Colonic mucosa (tissue), 4 donors: ENCODE measurements around the gene TRAPPC6A. TPM values are rescaled to one million over a fixed set of nuclear protein-coding genes. Genes with fewer than 3 reads are reported as not detected.

Experiments
- DNase-seq: peaks from one replicate; pipeline ENCODE4 v3.0.0-alpha.2; 2020
- H3K27ac ChIP-seq: fragments of 200-600 bp; one replicate; pipeline ENCODE4 v1.8.0; 2021
- H3K27me3 ChIP-seq: fragments of 200-600 bp; one replicate; pipeline ENCODE4 v1.8.0; 2021
- H3K36me3 ChIP-seq: fragments of 200-600 bp; one replicate; pipeline ENCODE4 v1.8.0; 2021
- H3K4me1 ChIP-seq: fragments of 200-600 bp; one replicate; pipeline ENCODE4 v1.8.0; 2021; ENCODE audit warnings: mild to moderate bottlenecking
- H3K4me3 ChIP-seq: fragments of 200-600 bp; one replicate; pipeline ENCODE4 v1.8.0; 2021
- H3K9ac ChIP-seq, 2 donors: one replicate each; pipeline ENCODE4 v1.7.0; 2013; ENCODE audit warnings: control low read depth in 2 of 2, low read depth in 2 of 2, low read length in 2 of 2
- H3K9me3 ChIP-seq: fragments of 200-600 bp; one replicate; pipeline ENCODE4 v1.8.0; 2021
- intact Hi-C: fragments of 100-400 bp; cut with DNase I; formaldehyde crosslinking; loops from one replicate; pipeline ENCODE4 v1.14.1; 2022
- total RNA-seq, 2 donors: library from RNA; stranded (reverse); fragmentation: NEBNext Ultra II Directional in 1 of 2; extraction: Animal tissue kit (Norgen Biotek cat#: 25700) in 1 of 2; gene quantifications; one replicate each; pipeline ENCODE4 v1.2.1, GENCODE V29; 2021
- TF ChIP-seq, protein P1 (sequence below): fragments of 200-600 bp; IDR thresholded peaks from one replicate; pipeline ENCODE4 v1.8.0; 2022; ENCODE audit warnings: antibody characterized with exemption, mild to moderate bottlenecking
- donor health status: healthy.
- donor health status: DM: no; HTN: no; CAD: no.
- donor health status: DM: no; HTN: no; CAD: no.

Gene TRAPPC6A
- total RNA-seq, 2 donors from 2014 or later = 17.2 to 35.2 TPM

DNA sequence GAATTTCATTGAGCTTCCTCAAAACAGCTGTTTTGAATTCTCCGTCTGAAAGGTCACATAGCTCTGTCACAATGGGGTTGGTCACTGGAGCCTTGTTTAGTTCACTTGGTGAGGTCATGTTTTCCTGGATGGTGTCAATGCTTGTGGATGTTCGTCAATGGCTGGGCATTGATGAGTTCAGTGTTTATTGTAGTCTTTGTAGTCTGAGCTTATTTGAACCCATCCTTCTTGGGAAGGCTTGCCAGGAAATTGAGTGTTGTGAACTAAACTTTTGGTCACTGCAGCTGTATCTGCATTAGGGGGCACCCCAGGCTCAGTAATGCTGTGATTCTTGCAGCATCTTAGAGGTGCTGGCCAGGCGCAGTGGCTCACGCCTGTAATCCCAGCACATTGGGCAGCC lies 22.5 kb upstream of the TRAPPC6A start:
- H3K4me3 ChIP-seq = no peak overlapping the region
- no peaks in the 10 kb centered on the region for H3K9me3 ChIP-seq
- no peak for DNase-seq
- no peak overlapping the region for H3K9ac ChIP-seq
- TF ChIP-seq, protein P1, sequence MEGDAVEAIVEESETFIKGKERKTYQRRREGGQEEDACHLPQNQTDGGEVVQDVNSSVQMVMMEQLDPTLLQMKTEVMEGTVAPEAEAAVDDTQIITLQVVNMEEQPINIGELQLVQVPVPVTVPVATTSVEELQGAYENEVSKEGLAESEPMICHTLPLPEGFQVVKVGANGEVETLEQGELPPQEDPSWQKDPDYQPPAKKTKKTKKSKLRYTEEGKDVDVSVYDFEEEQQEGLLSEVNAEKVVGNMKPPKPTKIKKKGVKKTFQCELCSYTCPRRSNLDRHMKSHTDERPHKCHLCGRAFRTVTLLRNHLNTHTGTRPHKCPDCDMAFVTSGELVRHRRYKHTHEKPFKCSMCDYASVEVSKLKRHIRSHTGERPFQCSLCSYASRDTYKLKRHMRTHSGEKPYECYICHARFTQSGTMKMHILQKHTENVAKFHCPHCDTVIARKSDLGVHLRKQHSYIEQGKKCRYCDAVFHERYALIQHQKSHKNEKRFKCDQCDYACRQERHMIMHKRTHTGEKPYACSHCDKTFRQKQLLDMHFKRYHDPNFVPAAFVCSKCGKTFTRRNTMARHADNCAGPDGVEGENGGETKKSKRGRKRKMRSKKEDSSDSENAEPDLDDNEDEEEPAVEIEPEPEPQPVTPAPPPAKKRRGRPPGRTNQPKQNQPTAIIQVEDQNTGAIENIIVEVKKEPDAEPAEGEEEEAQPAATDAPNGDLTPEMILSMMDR = no peak
- H3K27ac ChIP-seq = no peak overlapping the region
- H3K4me1 ChIP-seq = no peaks in the 10 kb centered on the region
- no peaks in the 10 kb centered on the region for H3K27me3 ChIP-seq
- intact Hi-C loops = no loop called here
- H3K36me3 ChIP-seq = no peaks in the 10 kb centered on the region

- Histone ChIP-seq H3K9me3 (no peaks in the 10 kb centered on the region), H3K27me3 (no peaks in the 10 kb centered on the region), H3K4me3 (no peak overlapping the region), H3K36me3 (no peaks in the 10 kb centered on the region), H3K27ac (no peak overlapping the region), H3K4me1 (no peaks in the 10 kb centered on the region), H3K9ac (no peak overlapping the region)
- intact Hi-C loops = no loop called here
- TF ChIP-seq, protein P1 = no peak
- DNase-seq = no peak
Observed at GRCh38 chr19:45195764-45196163, 17.7 kb upstream of the TRAPPC6A start.

- Histone ChIP-seq H3K27ac (no peak overlapping the region), H3K4me3 (no peak overlapping the region), H3K36me3 (no peaks in the 10 kb centered on the region), H3K4me1 (no peaks in the 10 kb centered on the region), H3K27me3 (no peaks in the 10 kb centered on the region), H3K9me3 (no peaks in the 10 kb centered on the region), H3K9ac (no peak overlapping the region)
- TF ChIP-seq, protein P1 = no peak
- intact Hi-C loops = no loop called here
- DNase-seq = no peak
Observed at GRCh38 chr19:45191375-45191774, 13.3 kb upstream of the TRAPPC6A start.

DNA sequence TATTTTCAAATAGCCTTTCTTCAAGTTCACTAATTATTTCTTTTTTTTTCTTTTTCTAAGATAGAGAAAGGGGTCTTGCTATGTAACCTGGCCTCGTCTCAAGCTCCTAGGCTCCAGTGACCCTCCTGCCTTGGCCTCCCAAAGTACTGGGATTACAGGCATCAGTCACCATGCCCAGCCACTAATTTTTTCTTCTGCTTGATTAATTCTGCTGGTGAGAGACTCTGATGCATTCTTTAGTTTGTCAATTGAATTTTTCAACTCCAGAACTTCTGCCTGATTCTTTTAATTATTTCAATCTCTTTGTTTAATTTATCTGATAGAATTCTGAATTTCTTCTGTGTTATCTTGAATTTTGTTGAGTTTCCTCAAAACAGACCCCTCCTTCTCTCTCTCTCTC lies 11.9 kb upstream of the TRAPPC6A start:
- no peak for DNase-seq
- TF ChIP-seq, protein P1 = no peak
- no peaks in the 10 kb centered on the region for H3K27me3 ChIP-seq
- H3K4me1 ChIP-seq = no peaks in the 10 kb centered on the region
- no peak overlapping the region for H3K4me3 ChIP-seq
- H3K9me3 ChIP-seq = no peaks in the 10 kb centered on the region
- intact Hi-C loops = no loop called here
- no peaks in the 10 kb centered on the region for H3K36me3 ChIP-seq
- H3K9ac ChIP-seq = no peak overlapping the region
- H3K27ac ChIP-seq = no peak overlapping the region

GRCh38 chr19:45187421-45188100 lies 9.5 kb upstream of the TRAPPC6A start:
- intact Hi-C loops = no loop called here
- Histone ChIP-seq H3K27me3 (no peaks in the 10 kb centered on the region), H3K4me3 (no peak overlapping the region), H3K9me3 (no peaks in the 10 kb centered on the region), H3K27ac (no peak overlapping the region), H3K4me1 (no peaks in the 10 kb centered on the region), H3K36me3 (no peaks in the 10 kb centered on the region), H3K9ac (no peak overlapping the region)
- DNase-seq = no peak
- TF ChIP-seq, protein P1 = peak; percentile 50
